ENCODE measurements around the gene VN1R5.
"Not testable (repeated sequence)": the region's sequence is repeated elsewhere in the genome, so short reads cannot be mapped to it uniquely, and the experiment has no call there.

VN1R5 gene

GRCh38 chr1:247255772-247256171 lies at the start of gene VN1R5:
Gene VN1R5 (plus strand): TSS chr1:247256072.
- DNase-seq (ENCODE audit: low read depth), result not testable (repeated sequence)

- no peak for DNase-seq (ENCODE audit: low read depth)
Measured at GRCh38 chr1:247209396-247209795, 46.5 kb upstream of the VN1R5 start.

GRCh38 chr1:247210062-247210375 lies 45.9 kb upstream of the VN1R5 start:
- no peak for DNase-seq (ENCODE audit: low read depth)

- DNase-seq (ENCODE audit: low read depth), result peak; percentile 75
Measured at GRCh38 chr1:247210376-247211117, 45.3 kb upstream of the VN1R5 start.

DNA sequence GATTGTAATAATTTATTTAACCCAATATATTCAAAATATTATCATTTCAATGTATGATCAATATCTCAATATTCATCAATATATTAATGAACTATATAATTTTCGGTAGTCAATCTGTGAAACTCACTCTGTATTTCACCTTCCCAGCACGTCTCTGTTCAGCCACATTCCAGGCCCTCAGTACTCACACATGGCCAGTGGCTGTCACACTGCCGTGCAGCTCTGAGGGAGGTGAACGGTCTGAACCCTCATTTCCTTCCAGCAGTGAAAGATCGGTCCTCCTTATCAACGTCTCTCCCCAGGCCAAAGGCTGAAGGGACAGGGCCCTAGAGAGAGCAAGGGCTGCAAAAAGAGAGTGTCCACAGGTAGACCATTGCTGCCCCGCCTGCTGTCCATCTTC lies 44.5 kb upstream of the VN1R5 start:
- no peak for DNase-seq (ENCODE audit: low read depth)

- DNase-seq (ENCODE audit: low read depth), result no peak
Measured at GRCh38 chr1:247212012-247212411, 43.9 kb upstream of the VN1R5 start.

DNA sequence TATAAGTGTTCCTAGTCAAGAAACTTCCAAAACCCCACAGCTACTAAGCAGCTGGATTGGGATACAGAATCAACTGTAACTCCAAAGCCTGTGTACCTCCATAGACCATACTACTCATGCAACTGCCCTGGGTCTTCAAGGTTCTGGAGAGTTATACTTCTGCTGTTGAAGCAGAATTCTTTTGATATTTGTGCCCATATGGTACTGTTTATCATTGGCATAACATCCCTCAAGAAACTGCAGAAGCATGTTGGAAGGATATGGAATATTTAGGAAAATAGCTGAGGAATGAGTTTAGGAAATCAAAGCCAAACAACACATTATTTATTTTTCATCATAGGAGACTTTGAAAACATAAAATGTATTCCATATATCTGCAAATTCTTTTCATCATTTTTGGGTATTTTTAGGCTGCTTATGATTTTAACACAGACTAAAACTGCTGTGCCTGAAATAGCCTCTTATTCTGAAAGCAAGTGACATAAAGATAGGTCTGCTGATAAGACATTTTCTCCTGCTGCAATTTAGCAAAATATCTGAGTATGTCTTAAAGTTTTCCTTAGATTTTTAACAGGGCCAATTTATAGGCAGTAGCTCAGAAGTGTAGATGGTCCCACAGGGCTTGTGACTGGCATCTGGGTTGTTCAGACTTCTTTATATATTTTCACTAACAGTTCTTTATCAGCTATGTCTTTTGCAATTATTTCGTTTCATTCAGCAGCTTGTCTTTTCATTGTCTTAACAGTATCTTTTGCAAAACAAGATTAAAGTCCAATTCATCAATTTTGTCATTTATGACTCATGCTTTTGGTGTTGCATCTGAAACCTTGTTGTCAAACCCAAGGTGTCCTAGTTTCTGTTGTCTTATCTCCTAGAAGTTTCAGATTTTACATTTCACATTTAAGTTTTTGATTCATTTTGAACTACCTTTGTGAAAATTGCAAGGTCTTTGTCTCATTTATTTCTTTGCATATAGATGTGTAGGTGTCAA lies 43.0 kb upstream of the VN1R5 start:
- DNase-seq (ENCODE audit: low read depth), result no peak

DNA sequence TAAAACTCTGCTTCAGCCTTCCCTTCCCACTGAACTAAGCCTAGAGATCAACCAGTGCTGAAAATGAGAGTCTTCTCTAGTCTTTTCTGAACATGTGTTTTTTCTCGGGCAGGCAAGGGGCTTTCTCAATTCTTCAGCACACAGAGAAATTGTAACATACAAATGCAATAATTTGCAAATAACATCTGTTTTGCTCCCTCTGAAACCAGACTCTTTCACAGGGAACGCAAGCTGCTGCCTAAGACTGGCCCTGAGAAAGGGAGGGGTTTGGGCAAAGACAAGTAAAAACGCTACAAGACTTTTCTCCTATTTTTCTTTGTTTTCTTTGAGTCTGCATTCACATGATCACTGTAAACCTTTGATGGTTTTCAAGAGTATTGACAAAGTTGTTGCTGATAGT lies 39.6 kb upstream of the VN1R5 start:
- no peak for DNase-seq (ENCODE audit: low read depth)

DNA sequence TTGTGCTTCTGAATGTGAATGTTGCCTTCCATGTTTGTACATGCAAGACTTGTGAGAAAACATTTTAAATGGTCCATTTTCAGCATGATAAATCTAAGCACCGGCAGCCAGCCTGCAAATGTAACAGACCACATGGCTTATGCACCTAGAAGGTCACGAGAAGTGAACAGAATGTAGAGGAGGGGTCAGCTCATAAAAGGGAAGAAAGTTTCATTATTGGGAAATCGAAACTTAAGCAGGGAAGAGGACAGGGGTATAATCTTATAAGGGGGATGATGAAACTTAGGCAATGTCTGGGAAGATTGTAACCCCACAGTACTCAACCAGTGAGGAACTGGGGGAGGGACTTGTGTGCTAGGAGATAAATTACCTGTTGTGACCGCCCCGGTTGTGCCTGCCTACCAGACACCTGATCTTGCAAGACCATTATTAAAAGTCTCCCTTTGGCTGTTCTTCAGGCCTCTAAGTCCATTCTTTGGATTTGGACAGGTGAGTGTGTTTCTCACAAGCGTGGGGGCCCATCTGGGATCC lies 37.7 kb upstream of the VN1R5 start:
- no peak for DNase-seq (ENCODE audit: low read depth)

GRCh38 chr1:247220280-247220679 lies 35.6 kb upstream of the VN1R5 start:
- not testable (repeated sequence) for DNase-seq (ENCODE audit: low read depth)

GRCh38 chr1:247222840-247223239 lies 33.0 kb upstream of the VN1R5 start:
- no peak for DNase-seq (ENCODE audit: low read depth)

DNA sequence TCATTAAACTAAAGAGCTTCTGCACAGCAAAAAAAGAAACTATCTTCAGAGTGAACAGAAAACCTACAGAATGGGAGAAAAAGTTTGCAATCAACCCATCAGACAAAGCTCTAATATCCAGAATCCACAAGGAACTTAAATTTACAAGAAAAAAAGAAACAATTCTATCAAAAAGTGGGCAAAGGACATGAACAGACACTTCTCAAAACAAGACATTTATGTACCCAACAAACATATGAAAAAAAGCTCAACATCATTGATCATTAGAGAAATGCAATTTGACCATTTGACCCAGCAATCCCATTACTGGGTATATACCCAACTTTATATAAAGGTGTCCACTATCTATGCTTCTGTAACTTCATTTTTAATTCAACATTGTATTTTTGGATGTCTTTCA lies 31.1 kb upstream of the VN1R5 start:
- DNase-seq (ENCODE audit: low read depth), result no peak

- DNase-seq (ENCODE audit: low read depth), result no peak
Measured at GRCh38 chr1:247228133-247228532, 27.7 kb upstream of the VN1R5 start.

- DNase-seq (ENCODE audit: low read depth), result no peak
Measured at GRCh38 chr1:247241691-247242090, 14.2 kb upstream of the VN1R5 start.

- no peak for DNase-seq (ENCODE audit: low read depth)
Measured at GRCh38 chr1:247243524-247244137, 12.2 kb upstream of the VN1R5 start.

DNA sequence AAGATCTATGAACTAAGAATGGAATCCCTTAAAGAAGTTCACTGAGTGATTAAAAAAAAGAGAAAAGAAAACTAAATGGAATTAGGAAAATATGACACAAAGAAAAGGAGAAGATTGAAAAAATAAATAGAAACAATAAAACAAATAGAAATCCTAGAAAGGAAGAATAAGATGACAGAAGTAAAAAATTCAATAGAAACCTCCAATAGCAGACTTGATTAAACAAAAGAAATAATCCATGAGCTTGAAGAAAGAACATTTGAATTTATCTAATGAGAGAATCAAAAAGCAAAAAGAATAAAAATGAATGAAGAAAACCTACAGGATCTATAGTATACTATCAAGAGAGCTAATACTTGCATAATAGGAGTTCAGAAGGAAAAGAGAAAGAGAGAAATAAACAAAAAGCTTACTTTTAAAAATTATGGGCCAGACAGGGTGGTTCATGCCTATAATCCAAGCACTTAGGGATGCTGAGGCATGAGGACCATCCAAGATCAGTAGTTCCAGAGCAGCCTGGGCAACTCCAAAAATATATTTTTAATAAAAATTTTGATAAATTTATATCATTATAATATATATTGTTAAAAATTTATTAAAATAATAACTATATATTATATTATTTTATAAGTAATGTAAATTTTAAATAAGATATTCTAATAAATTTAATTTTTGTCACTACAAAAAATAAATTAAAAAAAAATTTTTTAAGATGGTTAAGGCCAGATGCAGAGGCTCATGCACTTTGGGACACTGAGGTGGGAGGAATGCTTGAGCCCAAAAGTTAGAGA lies 9.4 kb upstream of the VN1R5 start:
- DNase-seq (ENCODE audit: low read depth), result no peak

DNA sequence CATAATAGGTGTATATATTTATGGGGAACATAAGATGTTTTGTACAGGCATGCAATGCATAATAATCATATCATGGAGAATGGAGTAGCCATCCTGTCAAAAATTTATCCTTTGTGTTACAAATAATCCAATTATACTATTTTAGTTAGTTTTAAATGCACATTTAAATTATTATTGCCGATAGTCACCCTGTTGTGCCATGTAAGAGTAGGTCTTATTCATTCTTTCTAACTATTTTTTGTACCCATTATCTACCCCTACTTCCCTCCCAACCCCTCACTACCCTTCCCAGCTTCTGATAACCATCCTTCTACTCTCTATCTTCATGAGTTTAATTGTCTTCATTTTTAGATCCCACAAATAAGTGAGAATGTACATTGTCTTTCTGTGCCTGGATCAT lies 8.3 kb upstream of the VN1R5 start:
- no peak for DNase-seq (ENCODE audit: low read depth)

- no peak for DNase-seq (ENCODE audit: low read depth)
Measured at GRCh38 chr1:247266053-247266452, 10.2 kb downstream of the VN1R5 start.

DNA sequence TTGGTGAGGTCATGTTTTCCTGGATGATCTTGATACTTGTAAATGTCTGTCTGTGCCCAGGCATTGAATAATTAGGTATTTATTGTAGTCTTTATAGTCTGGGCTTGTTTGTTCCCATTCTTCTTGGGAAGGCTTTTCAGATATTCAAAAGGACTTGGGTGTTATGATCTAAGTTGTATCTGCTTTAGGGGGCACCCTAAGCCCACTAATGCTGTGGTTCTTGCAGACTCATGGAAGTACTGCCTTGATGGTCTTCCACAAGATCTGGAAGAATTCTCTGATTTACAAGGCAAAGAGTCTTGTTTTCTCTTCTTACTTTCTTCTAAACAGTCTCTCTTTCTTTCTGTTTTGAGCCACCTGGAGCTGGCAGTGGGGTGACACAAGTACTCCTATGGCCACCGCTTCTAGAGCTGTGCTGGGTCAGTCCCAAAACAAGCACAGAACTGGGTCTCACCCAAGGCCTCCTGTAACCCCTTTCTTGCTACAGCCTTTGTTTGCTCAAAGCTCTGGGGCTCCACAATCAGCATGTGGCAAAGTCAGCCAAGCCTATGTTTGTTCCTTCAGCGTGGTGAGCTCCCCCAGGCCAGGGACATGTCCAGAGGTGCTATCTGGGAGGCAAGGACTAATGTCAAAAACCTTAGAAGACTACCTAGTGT lies 12.6 kb downstream of the VN1R5 start:
- no peak for DNase-seq (ENCODE audit: low read depth)

GRCh38 chr1:247269133-247269532 lies 13.3 kb downstream of the VN1R5 start:
- no peak for DNase-seq (ENCODE audit: low read depth)

- no peak for DNase-seq (ENCODE audit: low read depth)
Measured at GRCh38 chr1:247270003-247270402, 14.1 kb downstream of the VN1R5 start.

Data from fibroblast of the conjunctiva (primary cell).